Breast epithelium (tissue), 4 donors: ENCODE data around the gene MAP1LC3B. TPM values are rescaled to one million over a fixed set of nuclear protein-coding genes. Genes with fewer than 3 reads are reported as not detected.

Source experiments
- DNase-seq, 2 donors: peaks; one replicate each; pipeline ENCODE4 v3.0.0-alpha.2; 2019; ENCODE audit warnings: low spot score in 2 of 2
- H3K27ac ChIP-seq, 2 donors: fragments of 200-600 bp; sonication (generic) in 1 of 2; one replicate each; pipeline ENCODE4 v1.5.1; 2016 to 2019; ENCODE audit warnings: mild to moderate bottlenecking in 1 of 2
- H3K27me3 ChIP-seq, 2 donors: fragments of 200-600 bp; sonication (generic) in 1 of 2; one replicate each; pipeline versions ENCODE4 v1.5.1 to v1.6.0; 2017 to 2019; ENCODE audit warnings: control low read depth in 1 of 2, mild to moderate bottlenecking in 1 of 2
- H3K36me3 ChIP-seq: fragments of 200-600 bp; one replicate; pipeline ENCODE4 v1.5.1; 2019
- H3K4me1 ChIP-seq, 2 donors: fragments of 200-600 bp; sonication (generic); one replicate each; pipeline ENCODE4 v1.5.1; 2016 to 2019; ENCODE audit warnings: control low read depth in 1 of 2
- H3K4me3 ChIP-seq, 3 donors: fragments of 200-600 bp; sonication (generic); 1 replicate in 2 of 3; 2 replicates in 1 of 3; pipeline ENCODE4 v1.5.1; 2016 to 2019; ENCODE audit warnings: mild to moderate bottlenecking in 3 of 3, moderate library complexity in 2 of 3
- H3K9me3 ChIP-seq, 2 donors: fragments of 200-600 bp; sonication (generic) in 1 of 2; one replicate each; pipeline ENCODE4 v1.5.1; 2016 to 2019; ENCODE audit warnings: control low read depth in 1 of 2
- CTCF ChIP-seq, 3 donors: fragments of 450-650 bp; IDR thresholded peaks; one replicate each; pipeline ENCODE4 v1.5.1; 2016 to 2017; ENCODE audit warnings: antibody characterized with exemption in 3 of 3, mild to moderate bottlenecking in 3 of 3, moderate library complexity in 3 of 3
- POLR2A ChIP-seq: fragments of 450-650 bp; IDR thresholded peaks from one replicate; pipeline ENCODE4 v1.6.1; 2016; ENCODE audit warnings: antibody characterized with exemption, mild to moderate bottlenecking, moderate library complexity
- POLR2AphosphoS5 ChIP-seq, 3 donors: sonication (generic); formaldehyde crosslinking; IDR thresholded peaks; one replicate each; pipeline ENCODE4 v1.6.1; 2017; ENCODE audit warnings: antibody characterized with exemption in 3 of 3
- intact Hi-C: fragments of 100-400 bp; cut with DNase I; formaldehyde crosslinking; loops from one replicate; pipeline ENCODE4 v1.15.1; 2023; ENCODE audit warnings: low total_unique reads
- total RNA-seq, 3 donors: library from RNA; depleted of rRNA; stranded (reverse); fragments of >200 nt; gene quantifications; one replicate each; pipeline ENCODE4 v1.1.0, GENCODE V29; 2016

Gene MAP1LC3B
- total RNA-seq, 3 donors from 2014 or later: 58.0 to 72.3 (median 69.1) TPM

GRCh38 chr16:87421003-87421912 lies 29.1 kb downstream of the MAP1LC3B start:
- H3K4me3 ChIP-seq: no peak overlapping the region
- no peaks in the 10 kb centered on the region for H3K27me3 ChIP-seq
- H3K27ac ChIP-seq: no peak overlapping the region
- intact Hi-C loops: no loop called here
- H3K9me3 ChIP-seq: no peaks in the 10 kb centered on the region
- no peak for DNase-seq
- no peaks in the 10 kb centered on the region for H3K4me1 ChIP-seq
- TF ChIP-seq POLR2A (no peak), POLR2AphosphoS5 (IDR thresholded peaks at IDR 0.05) (no peak), CTCF (IDR thresholded peaks at IDR 0.05) (no peak)
- peaks cover 6% of the 10 kb centered on the region for H3K36me3 ChIP-seq

GRCh38 chr16:87422106-87422505 lies 30.0 kb downstream of the MAP1LC3B start:
- TF ChIP-seq CTCF (IDR thresholded peaks at IDR 0.05): no peak
- no peak for TF ChIP-seq POLR2AphosphoS5 (IDR thresholded peaks at IDR 0.05)
- TF ChIP-seq POLR2A: no peak
- no peak for DNase-seq
- no peaks in the 10 kb centered on the region for H3K4me1 ChIP-seq
- intact Hi-C loops: no loop called here
- peaks cover under 1% of the 10 kb centered on the region for H3K36me3 ChIP-seq
- no peak overlapping the region for H3K27ac ChIP-seq
- no peak overlapping the region for H3K4me3 ChIP-seq
- no peaks in the 10 kb centered on the region for H3K27me3 ChIP-seq
- no peaks in the 10 kb centered on the region for H3K9me3 ChIP-seq

DNA sequence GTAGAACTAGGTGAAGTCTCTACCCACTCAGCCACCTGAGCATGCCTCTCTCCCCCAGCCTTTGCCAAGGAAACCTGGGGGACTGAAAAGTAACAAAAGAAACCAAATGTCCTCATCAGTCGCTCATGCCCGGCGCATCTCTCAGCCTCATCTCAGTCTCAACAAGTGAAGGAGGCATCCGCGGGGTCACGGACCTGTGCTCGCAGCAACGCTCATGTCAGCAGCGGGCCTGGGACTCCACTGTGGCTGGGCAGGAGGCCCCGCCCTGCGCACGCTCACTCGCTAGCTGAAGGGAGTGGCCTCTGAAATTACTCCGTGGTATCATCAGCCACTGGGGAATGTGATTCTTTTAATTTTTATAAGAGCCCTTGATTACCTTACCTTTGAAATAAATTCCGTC lies 31.3 kb downstream of the MAP1LC3B start:
- Histone ChIP-seq H3K4me1 (no peaks in the 10 kb centered on the region), H3K4me3 (no peak overlapping the region), H3K27me3 (no peaks in the 10 kb centered on the region), H3K27ac (no peak overlapping the region), H3K9me3 (no peaks in the 10 kb centered on the region), H3K36me3 (no peaks in the 10 kb centered on the region)
- DNase-seq: no peak
- intact Hi-C loops: no loop called here
- TF ChIP-seq POLR2A (no peak), CTCF (IDR thresholded peaks at IDR 0.05) (no peak), POLR2AphosphoS5 (IDR thresholded peaks at IDR 0.05) (no peak)

GRCh38 chr16:87424266-87424665 lies 32.1 kb downstream of the MAP1LC3B start:
- no peak for TF ChIP-seq POLR2A
- no peak for TF ChIP-seq CTCF (IDR thresholded peaks at IDR 0.05)
- no peak for TF ChIP-seq POLR2AphosphoS5 (IDR thresholded peaks at IDR 0.05)
- H3K9me3 ChIP-seq: no peaks in the 10 kb centered on the region
- no peak overlapping the region for H3K4me3 ChIP-seq
- no peak overlapping the region for H3K27ac ChIP-seq
- H3K27me3 ChIP-seq: no peaks in the 10 kb centered on the region
- intact Hi-C loops: no loop called here
- H3K36me3 ChIP-seq: no peaks in the 10 kb centered on the region
- no peak for DNase-seq
- no peaks in the 10 kb centered on the region for H3K4me1 ChIP-seq

DNA sequence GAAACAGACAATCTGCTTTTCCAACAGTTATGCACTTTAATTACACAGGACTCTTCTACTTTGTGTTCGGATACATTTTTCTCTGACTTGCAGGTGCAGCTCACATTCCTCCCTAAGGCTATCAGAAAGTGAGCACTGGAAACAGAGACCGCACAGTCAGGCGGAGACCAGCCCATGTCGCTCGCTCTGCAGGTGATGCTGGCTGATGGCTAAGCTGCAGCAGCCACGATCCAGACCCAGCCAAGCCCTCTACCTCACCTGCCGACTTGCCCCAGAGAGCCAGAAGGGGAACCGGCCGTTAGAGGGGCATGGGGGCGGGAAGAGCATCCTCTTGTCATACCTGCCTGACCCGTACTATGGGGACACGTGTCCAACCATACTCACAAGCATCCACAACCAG lies 33.8 kb downstream of the MAP1LC3B start:
- Histone ChIP-seq H3K4me3 (no peak overlapping the region), H3K9me3 (no peaks in the 10 kb centered on the region), H3K4me1 (no peaks in the 10 kb centered on the region), H3K27ac (no peak overlapping the region), H3K36me3 (no peaks in the 10 kb centered on the region), H3K27me3 (no peaks in the 10 kb centered on the region)
- DNase-seq: no peak
- TF ChIP-seq CTCF (IDR thresholded peaks at IDR 0.05): no peak
- intact Hi-C loops: no loop called here
